ENCODE data around the gene PLPP1.

GRCh38 chr5:55441954-55442353 lies 92.8 kb downstream of the PLPP1 start:
- TF ChIP-seq, protein P1, sequence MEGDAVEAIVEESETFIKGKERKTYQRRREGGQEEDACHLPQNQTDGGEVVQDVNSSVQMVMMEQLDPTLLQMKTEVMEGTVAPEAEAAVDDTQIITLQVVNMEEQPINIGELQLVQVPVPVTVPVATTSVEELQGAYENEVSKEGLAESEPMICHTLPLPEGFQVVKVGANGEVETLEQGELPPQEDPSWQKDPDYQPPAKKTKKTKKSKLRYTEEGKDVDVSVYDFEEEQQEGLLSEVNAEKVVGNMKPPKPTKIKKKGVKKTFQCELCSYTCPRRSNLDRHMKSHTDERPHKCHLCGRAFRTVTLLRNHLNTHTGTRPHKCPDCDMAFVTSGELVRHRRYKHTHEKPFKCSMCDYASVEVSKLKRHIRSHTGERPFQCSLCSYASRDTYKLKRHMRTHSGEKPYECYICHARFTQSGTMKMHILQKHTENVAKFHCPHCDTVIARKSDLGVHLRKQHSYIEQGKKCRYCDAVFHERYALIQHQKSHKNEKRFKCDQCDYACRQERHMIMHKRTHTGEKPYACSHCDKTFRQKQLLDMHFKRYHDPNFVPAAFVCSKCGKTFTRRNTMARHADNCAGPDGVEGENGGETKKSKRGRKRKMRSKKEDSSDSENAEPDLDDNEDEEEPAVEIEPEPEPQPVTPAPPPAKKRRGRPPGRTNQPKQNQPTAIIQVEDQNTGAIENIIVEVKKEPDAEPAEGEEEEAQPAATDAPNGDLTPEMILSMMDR (IDR thresholded peaks at IDR 0.05): no peak
- TF ChIP-seq EZH2 (IDR thresholded peaks at IDR 0.05; ENCODE audit: borderline replicate concordance, insufficient read depth, low read depth, low read length, poor library complexity, severe bottlenecking): no peak
